Upper lobe of left lung (tissue), 6 donors: ENCODE measurements around the gene EFNA1. TPM values are rescaled to one million over a fixed set of nuclear protein-coding genes. Genes with fewer than 3 reads are reported as not detected.

ENCODE experiments used
- ATAC-seq, 2 donors: fragments of 200-7000 bp; cut with Tn5 transposase; one replicate each; pipeline ENCODE4 v1.9.1; 2022; ENCODE audit warnings: mild to moderate bottlenecking in 2 of 2, moderate library complexity in 2 of 2; ENCODE audit not compliant: low FRiP score in 2 of 2
- DNase-seq, 2 donors: peaks; one replicate each; pipeline ENCODE4 v3.0.0-alpha.2; 2019 to 2020
- H3K27ac ChIP-seq, 4 donors: fragments of 200-600 bp; sonication (generic); one replicate each; pipeline ENCODE4 v1.5.1; 2016 to 2019
- H3K27me3 ChIP-seq, 4 donors: fragments of 200-600 bp; sonication (generic); one replicate each; pipeline ENCODE4 v1.5.1; 2017 to 2019
- H3K36me3 ChIP-seq, 4 donors: fragments of 200-600 bp; sonication (generic); one replicate each; pipeline ENCODE4 v1.5.1; 2016 to 2019
- H3K4me1 ChIP-seq, 4 donors: fragments of 200-600 bp; sonication (generic); one replicate each; pipeline ENCODE4 v1.5.1; 2018 to 2019
- H3K4me3 ChIP-seq, 4 donors: fragments of 200-600 bp; sonication (generic); one replicate each; pipeline ENCODE4 v1.5.1; 2017 to 2019; ENCODE audit warnings: mild to moderate bottlenecking in 2 of 4, moderate library complexity in 1 of 4
- H3K9me3 ChIP-seq, 4 donors: fragments of 200-600 bp; sonication (generic); one replicate each; pipeline ENCODE4 v1.5.1; 2018 to 2019
- EP300 ChIP-seq, 4 donors: sonication (generic); formaldehyde crosslinking; IDR thresholded peaks; one replicate each; pipeline ENCODE4 v1.5.1; 2017; ENCODE audit warnings: antibody characterized with exemption in 4 of 4, control low read depth in 2 of 4
- POLR2A ChIP-seq, 4 donors: fragments of 450-650 bp; IDR thresholded peaks; one replicate each; pipeline ENCODE4 v1.5.1; 2016 to 2017; ENCODE audit warnings: antibody characterized with exemption in 4 of 4, mild to moderate bottlenecking in 2 of 4
- POLR2AphosphoS5 ChIP-seq, 2 donors: sonication (generic); formaldehyde crosslinking; IDR thresholded peaks; one replicate each; pipeline ENCODE4 v1.5.1; 2017; ENCODE audit warnings: antibody characterized with exemption in 2 of 2
- WGBS, 2 donors: methylation state at CpG; one replicate each; pipeline ENCODE4 v1.1.5; 2017 to 2018; 5-methylcytosine and 5-hydroxymethylcytosine counted together
- total RNA-seq, 6 donors: library from RNA; depleted of rRNA in 4 of 6; stranded (reverse); fragments of >200 nt in 4 of 6; gene quantifications; one replicate each; pipeline versions ENCODE4 v1.1.0 to v1.2.1, GENCODE V29; 2016 to 2021
- TF ChIP-seq, protein P1 (sequence below), 6 experiments: fragments of 450-650 bp in 4 of 6; fragments of 200-600 bp in 2 of 6; sonication (generic) in 2 of 6; IDR thresholded peaks; one replicate each; pipeline ENCODE4 v1.5.1; 2016 to 2019; ENCODE audit warnings: antibody characterized with exemption in 6 of 6
- donor health status: DM: no; HTN: no; CAD: no; lungs with moderate emphysema.
- donor health status: DM: no; HTN: yes; CAD: no; lungs with severe emphysema.

Gene EFNA1
- total RNA-seq, 6 donors from 2014 or later = 131 to 226 (median 164) TPM

DNA sequence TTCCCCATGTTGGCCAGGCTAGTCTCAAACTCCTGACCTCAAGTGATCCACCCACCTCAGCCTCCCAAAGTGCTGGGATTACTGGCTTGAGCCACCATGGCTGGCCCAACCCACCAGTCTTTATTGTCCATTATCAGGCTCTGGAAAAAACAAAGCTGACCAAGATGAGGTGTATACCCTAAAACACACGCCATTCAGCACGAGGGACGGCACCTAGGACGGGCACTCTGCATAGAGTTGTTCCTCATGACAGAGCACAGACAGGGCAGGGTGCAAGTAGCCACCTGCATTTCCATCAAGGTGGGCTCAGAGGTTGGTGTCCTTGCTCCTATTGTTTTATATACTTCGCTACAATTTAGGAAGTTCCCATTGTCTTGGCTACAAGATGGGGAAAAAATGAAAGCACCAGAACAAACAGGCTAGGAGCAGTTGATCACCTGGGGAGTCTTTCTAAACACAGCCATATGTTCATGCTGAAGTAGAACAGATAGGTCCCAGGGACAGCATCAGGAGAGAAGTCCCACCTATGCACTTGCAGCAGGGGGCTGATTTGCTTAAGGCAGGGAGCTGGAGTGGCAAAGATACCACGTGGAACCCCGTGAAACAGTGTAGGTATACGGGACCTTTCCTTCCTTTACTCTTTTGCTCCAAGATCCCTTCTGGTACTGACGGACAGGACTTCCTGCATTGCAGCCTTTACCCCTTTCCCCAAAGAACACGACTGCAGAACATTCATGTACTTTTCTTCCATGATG, 41.0 kb downstream of the EFNA1 start:
- Histone ChIP-seq H3K4me3 (no peak overlapping the region), H3K4me1 (peaks cover 32 to 36% (median 34%) of the 10 kb centered on the region in 4 donors), H3K27ac (no peak overlapping the region), H3K36me3 (peaks cover 0 to 25% (median 14%) of the 10 kb centered on the region in 4 donors), H3K9me3 (no peaks in the 10 kb centered on the region), H3K27me3 (peaks cover 0 to 2% (median 0%) of the 10 kb centered on the region in 4 donors)
- 89 to 92% methylated on average over 10 of the region's 10 CpGs for WGBS, 2 donors
- no peak for TF ChIP-seq POLR2AphosphoS5 (IDR thresholded peaks at IDR 0.05)
- TF ChIP-seq, protein P1, sequence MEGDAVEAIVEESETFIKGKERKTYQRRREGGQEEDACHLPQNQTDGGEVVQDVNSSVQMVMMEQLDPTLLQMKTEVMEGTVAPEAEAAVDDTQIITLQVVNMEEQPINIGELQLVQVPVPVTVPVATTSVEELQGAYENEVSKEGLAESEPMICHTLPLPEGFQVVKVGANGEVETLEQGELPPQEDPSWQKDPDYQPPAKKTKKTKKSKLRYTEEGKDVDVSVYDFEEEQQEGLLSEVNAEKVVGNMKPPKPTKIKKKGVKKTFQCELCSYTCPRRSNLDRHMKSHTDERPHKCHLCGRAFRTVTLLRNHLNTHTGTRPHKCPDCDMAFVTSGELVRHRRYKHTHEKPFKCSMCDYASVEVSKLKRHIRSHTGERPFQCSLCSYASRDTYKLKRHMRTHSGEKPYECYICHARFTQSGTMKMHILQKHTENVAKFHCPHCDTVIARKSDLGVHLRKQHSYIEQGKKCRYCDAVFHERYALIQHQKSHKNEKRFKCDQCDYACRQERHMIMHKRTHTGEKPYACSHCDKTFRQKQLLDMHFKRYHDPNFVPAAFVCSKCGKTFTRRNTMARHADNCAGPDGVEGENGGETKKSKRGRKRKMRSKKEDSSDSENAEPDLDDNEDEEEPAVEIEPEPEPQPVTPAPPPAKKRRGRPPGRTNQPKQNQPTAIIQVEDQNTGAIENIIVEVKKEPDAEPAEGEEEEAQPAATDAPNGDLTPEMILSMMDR (IDR thresholded peaks at IDR 0.05) = no peak
- TF ChIP-seq POLR2A (IDR thresholded peaks at IDR 0.05) = no peak
- no peak for TF ChIP-seq EP300 (IDR thresholded peaks at IDR 0.05)
- ATAC-seq (no peak), DNase-seq (no peak)

DNA sequence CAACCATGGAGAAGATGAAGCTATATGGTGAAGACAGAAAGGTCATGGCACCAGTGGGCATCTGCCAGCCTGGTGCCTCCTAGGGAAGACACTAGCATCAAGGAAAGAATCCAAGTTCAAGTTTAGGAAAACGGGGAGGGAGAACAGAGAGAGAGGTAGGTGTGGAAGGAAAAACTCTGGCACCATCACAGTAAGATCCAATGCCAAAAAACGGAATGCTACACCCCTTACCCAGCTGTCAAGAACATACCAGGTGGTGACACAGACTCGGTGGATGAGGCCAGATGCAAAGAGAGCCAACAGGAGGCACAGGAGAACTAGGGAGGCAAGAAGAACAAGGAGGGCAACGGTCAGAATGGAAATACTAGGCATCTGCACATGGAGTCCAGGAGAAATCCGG, 41.9 kb downstream of the EFNA1 start:
- whole genome bisulfite sequencing, 2 donors = 70 to 82% methylated on average over 5 of the region's 5 CpGs
- Histone ChIP-seq H3K36me3 (peaks cover 0 to 25% (median 14%) of the 10 kb centered on the region in 4 donors), H3K4me1 (peaks cover 41 to 45% (median 43%) of the 10 kb centered on the region in 4 donors), H3K27ac (no peak overlapping the region), H3K9me3 (no peaks in the 10 kb centered on the region), H3K27me3 (peaks cover 0 to 7% (median 2%) of the 10 kb centered on the region in 4 donors), H3K4me3 (no peak overlapping the region)
- DNase-seq (no peak), ATAC-seq (no peak)
- TF ChIP-seq, protein P1 (IDR thresholded peaks at IDR 0.05) = no peak

DNA sequence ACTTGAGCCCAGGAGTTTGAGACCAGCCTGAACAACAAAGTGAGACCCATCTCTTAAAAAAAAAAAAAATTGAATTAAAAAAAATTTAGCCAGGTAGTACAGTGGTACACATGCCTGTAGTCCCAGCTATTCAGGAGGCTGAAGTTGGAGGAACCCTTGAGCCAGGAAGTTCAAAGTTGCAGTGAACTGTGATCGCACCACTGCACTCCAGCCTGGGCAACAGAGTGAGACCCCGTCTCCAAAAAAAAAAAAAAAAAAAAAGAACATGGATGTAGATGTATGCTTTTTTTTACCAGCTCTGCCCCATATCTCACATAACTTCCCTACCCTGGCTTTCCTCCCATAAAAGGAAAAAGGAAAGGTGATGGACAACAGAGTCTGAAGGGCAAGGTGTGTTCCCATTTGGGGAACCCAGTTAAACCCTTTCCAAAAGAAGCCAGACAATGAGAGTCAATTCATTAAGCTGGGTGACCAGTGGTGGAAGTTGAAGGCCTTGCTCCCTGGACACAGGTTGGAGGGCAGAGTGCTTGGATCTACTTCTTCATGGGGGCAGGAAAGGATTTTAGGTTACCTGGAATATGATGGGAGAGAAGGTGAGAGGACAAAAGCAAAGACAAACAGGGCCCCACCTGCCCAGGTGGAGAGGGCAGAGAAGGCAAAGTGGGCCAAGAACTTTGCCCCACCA, 42.6 kb downstream of the EFNA1 start:
- WGBS, 2 donors = 93 to 100% methylated on average over 2 of the region's 2 CpGs

DNA sequence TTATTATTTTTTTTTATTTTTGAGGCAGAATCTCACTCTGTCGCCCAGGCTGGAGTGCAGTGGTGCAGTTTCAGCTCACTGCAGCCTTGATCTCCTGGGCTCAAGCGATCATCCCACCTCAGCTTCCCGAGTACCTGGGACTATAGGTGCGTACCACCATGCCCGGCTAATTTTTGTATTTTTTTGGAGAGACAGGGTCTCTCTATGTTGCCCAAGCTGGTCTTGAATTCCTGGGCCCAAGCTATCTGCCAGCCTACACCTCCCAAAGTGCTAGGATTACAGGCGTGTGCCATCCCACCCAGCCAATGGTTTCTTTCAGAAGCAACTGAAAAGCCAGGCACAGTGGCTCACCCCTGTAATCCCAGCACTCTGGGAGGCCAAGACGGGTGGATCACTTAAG, 43.1 kb downstream of the EFNA1 start:
- TF ChIP-seq POLR2A (IDR thresholded peaks at IDR 0.05) = no peak
- TF ChIP-seq EP300 (IDR thresholded peaks at IDR 0.05) = no peak
- no peak for TF ChIP-seq POLR2AphosphoS5 (IDR thresholded peaks at IDR 0.05)
- TF ChIP-seq, protein P1 (IDR thresholded peaks at IDR 0.05) = no peak
- Histone ChIP-seq H3K4me1 (peaks cover 44 to 49% (median 44%) of the 10 kb centered on the region in 4 donors), H3K27me3 (peaks cover 0 to 7% (median 3%) of the 10 kb centered on the region in 4 donors), H3K9me3 (no peaks in the 10 kb centered on the region), H3K36me3 (peaks cover 0 to 25% (median 14%) of the 10 kb centered on the region in 4 donors), H3K4me3 (no peak overlapping the region), H3K27ac (no peak overlapping the region)
- ATAC-seq = no peak
- no peak for DNase-seq
- 95 to 97% methylated on average over 7 of the region's 7 CpGs for WGBS, 2 donors

More for the DNA sequence above, 42.6 kb downstream of the EFNA1 start:
- TF ChIP-seq POLR2A (IDR thresholded peaks at IDR 0.05) (no peak), POLR2AphosphoS5 (IDR thresholded peaks at IDR 0.05) (no peak), EP300 (IDR thresholded peaks at IDR 0.05) (no peak)
- TF ChIP-seq, protein P1 (IDR thresholded peaks at IDR 0.05) = no peak
- ATAC-seq (no peak), DNase-seq (no peak)
- Histone ChIP-seq H3K4me3 (no peak overlapping the region), H3K4me1 (peaks cover 44 to 48% (median 46%) of the 10 kb centered on the region in 4 donors), H3K9me3 (no peaks in the 10 kb centered on the region), H3K27me3 (peaks cover 0 to 7% (median 3%) of the 10 kb centered on the region in 4 donors), H3K27ac (no peak overlapping the region), H3K36me3 (peaks cover 0 to 25% (median 14%) of the 10 kb centered on the region in 4 donors)
